ENCODE measurements around the gene RNASE3. TPM values are rescaled to one million over a fixed set of nuclear protein-coding genes. Genes with fewer than 3 reads are reported as not detected.
A peak's percentile ranks its signal among the peaks of the same experiment; 100 is the strongest.

Gene RNASE3
- total RNA-seq, 1 donor from 2014 or later, result not detected

- Histone ChIP-seq H3K9me3 (ENCODE audit: low read depth) (no peaks in the 10 kb centered on the region), H2AFZ (replicated peaks) (no peak overlapping the region), H3K79me2 (ENCODE audit: low read depth) (no peaks in the 10 kb centered on the region), H4K20me1 (ENCODE audit: low read depth) (no peaks in the 10 kb centered on the region), H3K36me3 (no peaks in the 10 kb centered on the region), H3K27me3 (peaks cover 55% of the 10 kb centered on the region), H3K4me1 (peaks cover 7% of the 10 kb centered on the region), H3K27ac (no peak overlapping the region), H3K4me3 (no peak overlapping the region), H3K9ac (no peak overlapping the region), H3F3A (ENCODE audit: low read depth) (no peaks in the 10 kb centered on the region), H3K4me2 (no peak overlapping the region)
- Mint-ChIP-seq H3K36me3 (no peaks in the 10 kb centered on the region), H3K9me3 (no peaks in the 10 kb centered on the region), H3K4me3 (no peak overlapping the region), H3K4me1 (no peaks in the 10 kb centered on the region), H3K27ac (no peak overlapping the region), H3K27me3 (ENCODE audit: insufficient read depth, low read depth) (peaks cover 7% of the 10 kb centered on the region)
- TF ChIP-seq EZH2phosphoT487 (IDR thresholded peaks at IDR 0.05) (no peak), EZH2 (IDR thresholded peaks at IDR 0.05) (no peak), CTCF (IDR thresholded peaks at IDR 0.05) (no peak)
- DNase-seq (ENCODE audit: low spot score), result no peak
Observed at GRCh38 chr14:20857207-20857606, 34.0 kb upstream of the RNASE3 start.

GRCh38 chr14:20857630-20858261, 33.4 kb upstream of the RNASE3 start:
- Histone ChIP-seq H3K27me3 (peaks cover 50% of the 10 kb centered on the region), H3K9me3 (ENCODE audit: low read depth) (no peaks in the 10 kb centered on the region), H3K4me2 (no peak overlapping the region), H3K4me1 (peaks cover 7% of the 10 kb centered on the region), H3K36me3 (no peaks in the 10 kb centered on the region), H3K4me3 (no peak overlapping the region), H4K20me1 (ENCODE audit: low read depth) (no peaks in the 10 kb centered on the region), H3K27ac (no peak overlapping the region), H3K79me2 (ENCODE audit: low read depth) (no peaks in the 10 kb centered on the region), H3K9ac (no peak overlapping the region), H3F3A (ENCODE audit: low read depth) (no peaks in the 10 kb centered on the region), H2AFZ (replicated peaks) (peak overlapping the region; percentile 79)
- no peak overlapping the region for H3K4me3 Mint-ChIP-seq
- H3K4me1 Mint-ChIP-seq, result no peaks in the 10 kb centered on the region
- H3K27ac Mint-ChIP-seq, result no peak overlapping the region
- peaks cover 1% of the 10 kb centered on the region for H3K9me3 Mint-ChIP-seq
- peaks cover 7% of the 10 kb centered on the region for H3K27me3 Mint-ChIP-seq (ENCODE audit: insufficient read depth, low read depth)
- TF ChIP-seq EZH2phosphoT487 (IDR thresholded peaks at IDR 0.05) (no peak), CTCF (IDR thresholded peaks at IDR 0.05) (peak; percentile 97), EZH2 (IDR thresholded peaks at IDR 0.05) (no peak)
- DNase-seq (ENCODE audit: low spot score), result peak; percentile 81
- H3K36me3 Mint-ChIP-seq, result no peaks in the 10 kb centered on the region

- no peaks in the 10 kb centered on the region for H4K20me1 ChIP-seq (ENCODE audit: low read depth)
- H3K9ac ChIP-seq, result no peak overlapping the region
- no peak overlapping the region for H3K27ac Mint-ChIP-seq
Observed at GRCh38 chr14:20866194-20866593, 25.0 kb upstream of the RNASE3 start.

More at GRCh38 chr14:20866194-20866593, 25.0 kb upstream of the RNASE3 start:
- Histone ChIP-seq H3K4me1 (no peaks in the 10 kb centered on the region), H2AFZ (replicated peaks) (no peak overlapping the region), H3F3A (ENCODE audit: low read depth) (no peaks in the 10 kb centered on the region), H3K27ac (no peak overlapping the region), H3K27me3 (peaks cover 19% of the 10 kb centered on the region), H3K36me3 (no peaks in the 10 kb centered on the region), H3K9me3 (ENCODE audit: low read depth) (no peaks in the 10 kb centered on the region), H3K4me2 (no peak overlapping the region), H3K79me2 (ENCODE audit: low read depth) (no peaks in the 10 kb centered on the region), H3K4me3 (no peak overlapping the region)
- TF ChIP-seq CTCF (IDR thresholded peaks at IDR 0.05), result no peak
- TF ChIP-seq EZH2phosphoT487 (IDR thresholded peaks at IDR 0.05), result no peak
- TF ChIP-seq EZH2 (IDR thresholded peaks at IDR 0.05), result no peak
- no peak for DNase-seq (ENCODE audit: low spot score)
- Mint-ChIP-seq H3K4me3 (no peak overlapping the region), H3K27me3 (ENCODE audit: insufficient read depth, low read depth) (peaks cover 3% of the 10 kb centered on the region), H3K36me3 (no peaks in the 10 kb centered on the region), H3K4me1 (no peaks in the 10 kb centered on the region), H3K9me3 (peaks cover 2% of the 10 kb centered on the region)

All from neural progenitor cell (in vitro differentiated cells).